CD8-positive, alpha-beta memory T cell (primary cell): ENCODE measurements around the gene RSPH10B. TPM values are rescaled to one million over a fixed set of nuclear protein-coding genes. Genes with fewer than 3 reads are reported as not detected.
"Not testable (repeated sequence)": the region's sequence is repeated elsewhere in the genome, so short reads cannot be mapped to it uniquely, and the experiment has no call there.

ENCODE experiments used
- CTCF ChIA-PET: fragments of 350-600 bp; sonication (Branson Sonifier 250); formaldehyde crosslinking; loops from one replicate; lab custom pipeline; 2021; ENCODE audit warnings: antibody characterized with exemption; lab: Charles Lee
- POLR2A ChIA-PET: fragments of 350-600 bp; sonication (Branson Sonifier 250); formaldehyde crosslinking; loops from one replicate; lab custom pipeline; 2021; ENCODE audit warnings: antibody characterized with exemption; lab: Charles Lee
- DNase-seq, 5 donors: peaks; one replicate each; pipeline versions ENCODE4 v3.0.0 to v3.0.0-alpha.2; 2020 to 2022; ENCODE audit warnings: mixed read lengths in 1 of 5
- H3K27ac ChIP-seq: one replicate; pipeline ENCODE4 v1.7.0; 2013; ENCODE audit warnings: low read depth, mild to moderate bottlenecking, low read length, moderate library complexity
- H3K27me3 ChIP-seq: 2 replicates; pipeline ENCODE4 v1.7.0; 2013; ENCODE audit warnings: low read length, mild to moderate bottlenecking; ENCODE audit not compliant: insufficient read depth, poor library complexity, severe bottlenecking
- H3K36me3 ChIP-seq: 2 replicates; pipeline ENCODE4 v1.7.0; 2013; ENCODE audit warnings: mild to moderate bottlenecking, low read length, moderate library complexity; ENCODE audit not compliant: insufficient read depth
- H3K4me1 ChIP-seq: 2 replicates; pipeline ENCODE4 v1.7.0; 2013; ENCODE audit warnings: mild to moderate bottlenecking, low read length, moderate library complexity; ENCODE audit not compliant: insufficient read depth
- H3K4me3 ChIP-seq: 2 replicates; pipeline ENCODE4 v1.7.0; 2013; ENCODE audit warnings: mild to moderate bottlenecking, low read length
- H3K9me3 ChIP-seq: 2 replicates; pipeline ENCODE4 v1.7.0; 2013; ENCODE audit warnings: mild to moderate bottlenecking, low read length
- H3K27ac Mint-ChIP-seq, 8 donors: one replicate each; pipeline ENCODE4 v1.8.0; 2020 to 2021; ENCODE audit warnings: mixed read lengths in 8 of 8, mild to moderate bottlenecking in 6 of 8, inconsistent platforms in 3 of 8, moderate library complexity in 3 of 8
- H3K27me3 Mint-ChIP-seq, 2 donors: one replicate each; pipeline ENCODE4 v1.8.0; 2020 to 2021; ENCODE audit warnings: mixed read lengths in 2 of 2, mild to moderate bottlenecking in 1 of 2, moderate library complexity in 1 of 2
- H3K36me3 Mint-ChIP-seq, 3 donors: one replicate each; pipeline ENCODE4 v1.8.0; 2020 to 2021; ENCODE audit warnings: mixed read lengths in 3 of 3, inconsistent platforms in 1 of 3, mild to moderate bottlenecking in 1 of 3
- H3K4me1 Mint-ChIP-seq, 3 donors: one replicate each; pipeline ENCODE4 v1.8.0; 2020 to 2021; ENCODE audit warnings: mixed read lengths in 3 of 3, inconsistent platforms in 1 of 3, mild to moderate bottlenecking in 1 of 3
- H3K4me3 Mint-ChIP-seq, 7 donors: one replicate each; pipeline ENCODE4 v1.8.0; 2020 to 2021; ENCODE audit warnings: mixed read lengths in 7 of 7, mild to moderate bottlenecking in 6 of 7, moderate library complexity in 4 of 7, inconsistent platforms in 2 of 7
- H3K9me3 Mint-ChIP-seq, 5 donors: one replicate each; pipeline ENCODE4 v1.8.0; 2020 to 2022; ENCODE audit warnings: mixed read lengths in 5 of 5, mild to moderate bottlenecking in 3 of 5, moderate library complexity in 2 of 5, inconsistent platforms in 1 of 5
- polyA plus RNA-seq: library from polyadenylated mRNA; unstranded; fragments of 300-500 nt; fragmentation: Illumina TruSeq; gene quantifications from one replicate; pipeline ENCODE4 v1.2.3, GENCODE V29; 2021
- total RNA-seq, 2 experiments: library from RNA; stranded (reverse); gene quantifications; one replicate each; pipeline ENCODE4 v1.2.3, GENCODE V29; 2021

The RSPH10B gene
- total and polyA plus RNA-seq, 3 experiments from 2014 or later, result not detected

GRCh38 chr7:6007835-6008590, 37.5 kb upstream of the RSPH10B start:
- H3K36me3 ChIP-seq, H3K27me3 Mint-ChIP-seq, H3K9me3 Mint-ChIP-seq, H3K9me3 ChIP-seq, H3K27me3 ChIP-seq, DNase-seq, H3K4me3 ChIP-seq, H3K4me1 ChIP-seq: not testable (repeated sequence)
- H3K27ac ChIP-seq, result peak overlapping the region; percentile 88
- H3K36me3 Mint-ChIP-seq, result peaks cover 0 to 40% (median 2%) of the 10 kb centered on the region in 3 donors
- peak overlapping the region; percentile 75 to 98 (median 94) for H3K4me3 Mint-ChIP-seq
- H3K4me1 Mint-ChIP-seq, result peaks cover 29 to 48% (median 43%) of the 10 kb centered on the region in 3 donors
- CTCF ChIA-PET, result interaction anchor here (0.9 to 3.2 kb wide), 7 partner anchors 10 to 315 kb away, joined by 3 to 15 read pairs (median 4); no protein-coding TSS in a partner anchor
- POLR2A ChIA-PET, result interaction anchor here (1.8 kb wide), 1 partner anchor 11 kb away, joined by 11 read pairs; no protein-coding TSS in a partner anchor
- H3K27ac Mint-ChIP-seq, result peak overlapping the region in 7 of 8 donors; percentile 1 to 97 (median 84)

- peak overlapping the region; percentile 60 to 83 (median 70) for H3K4me3 Mint-ChIP-seq
Observed at GRCh38 chr7:6007386-6007785, 36.9 kb upstream of the RSPH10B start.

GRCh38 chr7:5997210-5997808, 26.8 kb upstream of the RSPH10B start:
- Mint-ChIP-seq H3K27ac (peak overlapping the region in 2 of 8 donors; percentile 21 to 64), H3K27me3 (no peaks in the 10 kb centered on the region), H3K36me3 (peaks cover 5 to 71% (median 8%) of the 10 kb centered on the region in 3 donors), H3K4me1 (peaks cover 0 to 3% (median 0%) of the 10 kb centered on the region in 3 donors), H3K9me3 (no peaks in the 10 kb centered on the region), H3K4me3 (no peak overlapping the region)
- no peak overlapping the region for H3K4me3 ChIP-seq
- H3K4me1 ChIP-seq, result no peaks in the 10 kb centered on the region
- H3K9me3 ChIP-seq, result no peaks in the 10 kb centered on the region
- H3K36me3 ChIP-seq, result peaks cover 10% of the 10 kb centered on the region
- no peaks in the 10 kb centered on the region for H3K27me3 ChIP-seq
- no peak overlapping the region for H3K27ac ChIP-seq
- CTCF ChIA-PET, result interaction anchor here (0.6 to 2.2 kb wide), 15 partner anchors 9 to 439 kb away, joined by 3 to 18 read pairs (median 4); partner anchors contain the start of genes AIMP2 and PMS2
- POLR2A ChIA-PET, result interaction anchor here (0.6 to 1.4 kb wide), 3 partner anchors 11 to 30 kb away, joined by 3 to 11 read pairs (median 4); partner anchors contain the start of genes AIMP2 and PMS2
- peak; percentile 19 to 67 (median 50) for DNase-seq

More at GRCh38 chr7:6007386-6007785, 36.9 kb upstream of the RSPH10B start:
- no peak overlapping the region for H3K27ac ChIP-seq
- no peaks in the 10 kb centered on the region for H3K27me3 ChIP-seq
- H3K4me1 Mint-ChIP-seq, result peaks cover 24 to 42% (median 36%) of the 10 kb centered on the region in 3 donors
- no peaks in the 10 kb centered on the region for H3K9me3 Mint-ChIP-seq
- no peak overlapping the region for H3K4me3 ChIP-seq
- H3K27ac Mint-ChIP-seq, result peak overlapping the region in 6 of 8 donors; percentile 1 to 85 (median 64)
- ChIA-PET POLR2A (no interaction called here), CTCF (interaction anchor here (1.2 to 3.2 kb wide), 3 partner anchors 10 to 99 kb away, joined by 3 to 15 read pairs (median 14); no protein-coding TSS in a partner anchor)
- DNase-seq, result no peak
- H3K9me3 ChIP-seq, result no peaks in the 10 kb centered on the region
- H3K4me1 ChIP-seq, result peaks cover 6% of the 10 kb centered on the region
- no peaks in the 10 kb centered on the region for H3K27me3 Mint-ChIP-seq
- H3K36me3 Mint-ChIP-seq, result peaks cover 0 to 37% (median 2%) of the 10 kb centered on the region in 3 donors
- H3K36me3 ChIP-seq, result no peaks in the 10 kb centered on the region

- DNase-seq, H3K4me3 Mint-ChIP-seq, H3K9me3 ChIP-seq, POLR2A ChIA-PET, H3K4me1 Mint-ChIP-seq, H3K27me3 ChIP-seq, H3K4me3 ChIP-seq, H3K4me1 ChIP-seq, H3K36me3 ChIP-seq, CTCF ChIA-PET, H3K27me3 Mint-ChIP-seq, H3K27ac ChIP-seq, H3K9me3 Mint-ChIP-seq: not testable (repeated sequence)
- Mint-ChIP-seq H3K36me3 (peaks cover 0 to 50% (median 11%) of the 10 kb centered on the region in 3 donors), H3K27ac (peak overlapping the region in 1 of 8 donors; percentile 29)
Observed at GRCh38 chr7:5987061-5987460, 16.6 kb upstream of the RSPH10B start.

- H3K27ac ChIP-seq, DNase-seq, H3K4me3 Mint-ChIP-seq, H3K9me3 ChIP-seq, H3K27me3 ChIP-seq, CTCF ChIA-PET, POLR2A ChIA-PET, H3K4me3 ChIP-seq, H3K27ac Mint-ChIP-seq, H3K9me3 Mint-ChIP-seq, H3K4me1 ChIP-seq, H3K27me3 Mint-ChIP-seq, H3K4me1 Mint-ChIP-seq, H3K36me3 ChIP-seq: not testable (repeated sequence)
- H3K36me3 Mint-ChIP-seq, result peaks cover 0 to 26% (median 6%) of the 10 kb centered on the region in 3 donors
Observed at GRCh38 chr7:5979680-5980314, 9.3 kb upstream of the RSPH10B start.

- H3K27ac Mint-ChIP-seq, H3K36me3 ChIP-seq, H3K27me3 ChIP-seq, H3K4me1 ChIP-seq, H3K4me3 ChIP-seq, H3K4me1 Mint-ChIP-seq, H3K27ac ChIP-seq, H3K9me3 ChIP-seq, DNase-seq, POLR2A ChIA-PET, CTCF ChIA-PET, H3K27me3 Mint-ChIP-seq, H3K9me3 Mint-ChIP-seq, H3K36me3 Mint-ChIP-seq, H3K4me3 Mint-ChIP-seq: not testable (repeated sequence)
Observed at GRCh38 chr7:5973580-5973979, 3.1 kb upstream of the RSPH10B start.

- H3K27me3 Mint-ChIP-seq, H3K9me3 ChIP-seq, H3K4me3 Mint-ChIP-seq, H3K4me1 ChIP-seq, H3K27me3 ChIP-seq, H3K36me3 Mint-ChIP-seq, POLR2A ChIA-PET, H3K36me3 ChIP-seq, H3K27ac Mint-ChIP-seq, H3K4me3 ChIP-seq, H3K27ac ChIP-seq, H3K4me1 Mint-ChIP-seq, DNase-seq, H3K9me3 Mint-ChIP-seq, CTCF ChIA-PET: not testable (repeated sequence)
Observed at GRCh38 chr7:5963810-5964209, 6.7 kb downstream of the RSPH10B start.

GRCh38 chr7:5963205-5963604, 7.3 kb downstream of the RSPH10B start:
- H3K4me1 ChIP-seq, H3K4me1 Mint-ChIP-seq, H3K36me3 Mint-ChIP-seq, H3K27me3 Mint-ChIP-seq, POLR2A ChIA-PET, H3K9me3 Mint-ChIP-seq, H3K4me3 ChIP-seq, H3K4me3 Mint-ChIP-seq, H3K36me3 ChIP-seq, CTCF ChIA-PET, H3K9me3 ChIP-seq, DNase-seq, H3K27me3 ChIP-seq, H3K27ac ChIP-seq, H3K27ac Mint-ChIP-seq: not testable (repeated sequence)
